Inflammatory macrophage treated with lipopolysaccharide for 4 hours (primary cell): Measurements from ENCODE around the gene MTOR.
"Not testable (repeated sequence)": the region's sequence is repeated elsewhere in the genome, so short reads cannot be mapped to it uniquely, and the experiment has no call there.

Source experiments
- DNase-seq: peaks from one replicate; pipeline ENCODE4 v3.0.0-alpha.2; 2020

The MTOR gene

GRCh38 chr1:11144570-11145256, 117.6 kb downstream of the MTOR start:
- DNase-seq = no peak

GRCh38 chr1:11143907-11144306, 118.4 kb downstream of the MTOR start:
- DNase-seq = no peak

GRCh38 chr1:11143401-11143800, 119.0 kb downstream of the MTOR start:
- no peak for DNase-seq

- DNase-seq = no peak
These were observed 119.5 kb downstream of the MTOR start for GRCh38 chr1:11142618-11143391.

DNA sequence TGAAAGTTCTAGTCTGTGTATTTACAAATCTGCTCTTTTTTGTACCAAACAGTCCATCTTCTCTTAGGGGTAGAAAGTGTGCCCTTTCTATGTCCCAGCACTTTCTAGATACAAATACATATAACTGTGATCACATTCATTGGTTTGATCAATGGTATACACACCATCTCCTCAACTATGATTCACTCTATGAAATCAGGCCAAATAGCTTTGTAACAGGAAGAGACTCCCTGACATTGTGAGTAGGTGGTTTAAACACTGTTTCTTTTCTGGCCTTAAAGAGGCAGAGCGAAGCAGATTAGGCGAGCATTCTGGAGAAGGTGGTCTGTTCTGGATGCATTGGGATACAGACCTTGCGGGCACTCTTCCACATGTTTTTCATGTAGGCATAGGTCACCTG, 123.4 kb downstream of the MTOR start:
- DNase-seq = no peak

DNA sequence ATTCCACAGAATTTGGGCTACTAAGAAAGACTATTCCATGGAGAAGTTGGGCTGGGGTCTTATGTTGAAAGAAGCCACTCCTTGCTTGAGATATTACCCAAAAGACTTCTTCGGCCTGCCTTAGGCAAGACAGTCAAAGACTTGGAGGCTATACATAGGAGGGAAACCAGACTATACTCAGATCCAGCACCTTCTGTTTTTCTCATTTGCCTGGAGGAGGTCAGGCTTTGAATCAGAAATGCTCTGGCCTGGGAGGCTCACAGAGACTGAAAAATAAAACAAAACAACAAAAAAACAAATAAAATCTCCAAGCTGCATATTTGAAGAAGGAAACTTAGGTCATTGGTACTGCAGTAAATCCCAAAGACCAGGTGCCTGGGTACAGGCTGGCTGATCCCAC, 124.3 kb downstream of the MTOR start:
- DNase-seq = no peak

DNA sequence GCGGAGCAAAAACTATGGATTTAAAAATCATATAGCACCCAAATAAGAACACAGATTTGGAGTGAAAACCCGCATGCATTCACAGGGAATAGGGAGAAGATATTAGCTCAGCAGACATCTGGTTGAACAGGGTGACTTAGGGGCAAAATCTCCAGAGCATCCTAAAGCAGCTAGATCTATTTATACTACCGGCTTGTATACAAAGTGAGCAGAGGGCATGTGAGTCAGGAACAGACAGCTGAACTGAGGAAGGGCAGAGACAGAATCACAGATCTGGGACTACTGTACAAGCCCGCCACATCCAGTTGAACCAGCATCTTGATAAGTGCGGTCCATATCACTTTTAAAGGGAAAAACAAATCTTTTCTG, 127.5 kb downstream of the MTOR start:
- no peak for DNase-seq

- no peak for DNase-seq
These were observed 128.0 kb downstream of the MTOR start for GRCh38 chr1:11134251-11134897.

DNA sequence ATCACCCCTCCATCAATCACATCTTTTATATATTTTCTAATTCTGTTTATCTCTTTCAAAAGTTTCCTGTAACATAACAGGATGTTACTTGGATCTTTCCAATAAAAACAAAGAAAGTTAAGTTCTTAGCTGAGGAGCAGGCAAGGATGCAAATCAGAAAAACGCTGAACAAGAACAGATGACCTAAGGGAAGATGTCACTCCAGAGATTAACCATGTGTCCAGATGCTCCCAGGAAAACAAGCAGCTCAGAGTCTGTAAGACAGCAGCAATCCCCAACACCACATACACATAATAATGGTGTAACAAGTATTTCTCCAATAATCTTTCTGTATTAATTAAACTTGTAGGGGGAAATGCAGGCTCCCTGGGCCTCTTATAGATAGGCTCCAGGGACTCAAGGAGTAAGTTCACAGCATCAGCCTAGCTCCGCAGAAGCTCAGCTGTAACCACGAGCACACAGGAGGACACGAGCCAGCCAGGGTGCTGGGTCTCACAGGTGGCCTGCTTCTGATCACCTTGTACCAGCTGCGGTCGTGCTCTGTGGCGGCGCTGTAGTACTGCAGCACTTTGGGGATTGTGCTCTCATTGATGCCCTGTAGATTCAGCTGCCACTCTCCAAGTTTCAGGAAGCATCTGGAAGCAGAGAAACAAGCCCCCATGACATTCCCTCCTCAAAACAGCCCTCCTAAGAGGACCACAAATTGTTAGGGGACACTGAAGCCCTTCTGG, 129.6 kb downstream of the MTOR start:
- no peak for DNase-seq

DNA sequence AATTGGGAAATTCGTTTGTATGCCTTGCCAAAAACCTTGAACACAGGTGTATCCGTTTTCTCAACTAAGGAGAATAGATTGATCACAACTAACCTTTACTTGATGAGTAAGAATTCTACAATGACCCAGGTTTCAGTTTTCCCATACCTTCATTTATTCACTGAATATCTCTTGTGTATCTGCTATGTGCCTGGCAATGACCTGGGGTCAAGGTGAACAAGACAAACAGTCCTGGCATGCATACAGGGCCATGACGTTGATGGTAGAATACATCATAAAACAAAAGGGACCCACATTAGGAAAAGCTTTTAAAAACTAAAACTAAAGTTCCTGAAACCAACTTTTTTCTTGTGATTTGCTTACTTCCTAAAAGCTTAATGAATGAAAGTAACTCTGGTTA, 130.5 kb downstream of the MTOR start:
- DNase-seq = no peak

DNA sequence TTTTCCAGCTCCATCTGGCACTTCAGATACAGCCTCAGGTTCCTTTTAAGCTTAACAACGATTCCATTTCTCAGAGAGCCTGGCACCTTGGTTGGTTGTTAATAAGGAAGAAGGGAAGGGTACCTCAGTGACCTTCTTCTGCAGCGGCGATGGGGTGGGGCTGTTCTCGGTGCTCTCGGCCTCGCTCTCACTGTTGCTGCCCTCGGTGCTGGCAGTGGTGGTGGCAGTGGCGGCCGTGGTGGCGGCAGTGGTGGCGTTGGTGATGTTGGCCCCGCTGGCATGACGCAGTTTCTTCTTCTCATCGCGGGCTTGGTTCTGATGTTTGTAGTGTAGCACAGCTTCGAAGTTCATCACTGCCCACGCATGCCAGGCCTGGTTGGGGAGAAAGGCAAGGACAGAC, 131.9 kb downstream of the MTOR start:
- no peak for DNase-seq

DNA sequence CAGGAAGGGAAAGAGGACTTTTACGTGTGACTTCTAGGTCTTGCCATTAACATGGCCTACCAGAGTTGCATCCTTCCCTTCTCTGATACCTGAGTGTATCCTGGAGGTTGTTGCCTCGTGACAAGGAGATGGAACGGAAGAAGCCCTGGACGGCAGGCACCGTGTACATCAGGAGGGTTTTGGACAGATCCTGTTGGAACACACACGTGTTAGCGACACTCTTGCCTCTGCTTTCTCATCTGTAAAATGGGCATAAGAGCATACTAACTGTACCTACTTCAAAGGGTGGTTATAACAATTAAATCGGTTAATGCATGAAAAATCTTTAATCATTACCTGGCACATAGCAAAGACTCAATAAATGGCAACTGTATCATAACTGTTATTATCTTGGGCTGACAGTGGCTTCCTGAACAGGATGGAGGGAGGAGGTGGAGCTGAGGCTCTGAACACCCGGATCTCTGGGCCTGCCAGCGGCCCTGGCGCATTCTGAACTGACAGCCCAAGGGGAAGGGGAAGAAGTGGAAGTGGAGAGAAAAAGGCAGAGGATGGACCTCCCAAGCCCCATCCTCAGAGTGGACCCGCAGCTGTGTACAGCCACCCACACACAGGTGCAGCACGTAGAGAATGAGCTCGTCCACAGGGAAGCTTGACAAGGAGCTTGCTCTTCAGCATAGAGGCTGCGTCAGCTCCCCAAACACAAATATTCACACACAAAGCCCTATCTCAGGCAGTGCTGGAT, 132.5 kb downstream of the MTOR start:
- no peak for DNase-seq

- DNase-seq = no peak
These were observed 135.8 kb downstream of the MTOR start for GRCh38 chr1:11126569-11126968.

GRCh38 chr1:11125931-11126330, 136.4 kb downstream of the MTOR start:
- DNase-seq = no peak

GRCh38 chr1:11124965-11125364, 137.4 kb downstream of the MTOR start:
- no peak for DNase-seq

GRCh38 chr1:11116318-11116717, 146.0 kb downstream of the MTOR start:
- DNase-seq = no peak

- no peak for DNase-seq
These were observed 147.4 kb downstream of the MTOR start for GRCh38 chr1:11114966-11115365.

GRCh38 chr1:11109047-11109760, 153.1 kb downstream of the MTOR start:
- DNase-seq = no peak

DNA sequence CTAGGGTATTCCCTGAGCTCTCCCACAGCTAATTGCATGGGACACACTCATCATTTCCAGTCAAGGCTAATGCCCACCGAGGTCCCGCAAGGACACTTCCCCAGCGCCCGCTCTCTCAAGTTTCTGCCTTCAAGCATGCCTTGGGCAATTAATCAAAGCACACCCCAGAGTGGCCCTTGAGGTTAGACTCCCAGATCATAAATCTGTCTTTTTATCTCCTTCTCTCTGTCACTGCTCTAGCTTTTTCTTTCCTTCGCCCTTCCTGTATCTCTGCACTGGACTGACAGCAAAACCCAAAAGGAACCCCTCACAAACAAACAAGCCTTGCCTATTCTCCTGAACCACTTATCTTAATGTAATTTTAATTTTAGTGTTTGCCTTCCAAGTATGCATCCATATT, 154.8 kb downstream of the MTOR start:
- DNase-seq = no peak

DNA sequence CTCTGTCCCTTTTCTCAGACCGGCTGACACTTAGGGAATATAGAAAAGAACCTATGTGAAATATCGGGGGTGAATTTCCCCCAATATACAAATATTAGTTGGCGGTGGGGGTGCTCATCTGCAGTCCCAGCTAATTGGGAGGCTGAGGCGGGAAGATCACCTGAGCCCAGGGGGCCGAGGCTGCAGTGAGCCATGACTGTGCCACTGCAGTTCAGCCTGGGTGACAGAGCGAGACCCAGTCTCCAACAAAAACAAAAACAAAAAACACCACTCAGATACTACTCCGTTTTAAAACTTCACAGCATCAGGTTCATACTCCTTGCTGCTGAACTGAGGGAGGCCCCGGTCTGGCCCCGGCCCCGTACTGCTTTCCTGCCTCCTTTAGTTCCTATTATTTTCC, 156.8 kb downstream of the MTOR start:
- DNase-seq = no peak

- no peak for DNase-seq
These were observed 161.0 kb downstream of the MTOR start for GRCh38 chr1:11101347-11101746.

GRCh38 chr1:11100806-11101205, 161.5 kb downstream of the MTOR start:
- DNase-seq = not testable (repeated sequence)
